Stimulated activated CD4-positive, alpha-beta T cell treated with anti-CD3 and anti-CD28 coated beads, TNF-alpha, amount 100 ng/mL, for 4 hours (primary cell): ENCODE measurements around the gene ACVR1.

ENCODE experiments used
- DNase-seq, 3 experiments: peaks; one replicate each; pipeline ENCODE4 v3.0.0-alpha.2; 2020; ENCODE audit warnings: low read depth in 3 of 3

ACVR1 gene

GRCh38 chr2:157856187-157856515 lies 20.0 kb downstream of the ACVR1 start:
- DNase-seq = no peak

- no peak for DNase-seq
These were observed 22.3 kb downstream of the ACVR1 start for GRCh38 chr2:157853820-157854219.

- DNase-seq = no peak
These were observed 22.9 kb downstream of the ACVR1 start for GRCh38 chr2:157853211-157853610.

- no peak for DNase-seq
These were observed 26.5 kb downstream of the ACVR1 start for GRCh38 chr2:157849591-157849990.

- DNase-seq = no peak
These were observed 27.9 kb downstream of the ACVR1 start for GRCh38 chr2:157848213-157848612.

GRCh38 chr2:157845081-157845480 lies 31.0 kb downstream of the ACVR1 start:
- DNase-seq = no peak

- DNase-seq = no peak
These were observed 32.2 kb downstream of the ACVR1 start for GRCh38 chr2:157843935-157844334.

- no peak for DNase-seq
These were observed 33.0 kb downstream of the ACVR1 start for GRCh38 chr2:157843081-157843480.

GRCh38 chr2:157842106-157842879 lies 33.8 kb downstream of the ACVR1 start:
- no peak for DNase-seq

GRCh38 chr2:157841485-157841884 lies 34.6 kb downstream of the ACVR1 start:
- DNase-seq = no peak

- no peak for DNase-seq
These were observed 35.5 kb downstream of the ACVR1 start for GRCh38 chr2:157840568-157841156.

GRCh38 chr2:157839822-157840221 lies 36.3 kb downstream of the ACVR1 start:
- no peak for DNase-seq

- DNase-seq = no peak
These were observed 36.8 kb downstream of the ACVR1 start for GRCh38 chr2:157839162-157839801.

- no peak for DNase-seq
These were observed 37.5 kb downstream of the ACVR1 start for GRCh38 chr2:157838442-157839161.

GRCh38 chr2:157837851-157838441 lies 38.2 kb downstream of the ACVR1 start:
- DNase-seq = no peak

GRCh38 chr2:157836531-157836930 lies 39.6 kb downstream of the ACVR1 start:
- no peak for DNase-seq

- no peak for DNase-seq
These were observed 40.7 kb downstream of the ACVR1 start for GRCh38 chr2:157835425-157835824.

GRCh38 chr2:157835006-157835405 lies 41.1 kb downstream of the ACVR1 start:
- DNase-seq = no peak

- DNase-seq = no peak
These were observed 42.4 kb downstream of the ACVR1 start for GRCh38 chr2:157833721-157834120.

GRCh38 chr2:157831573-157832315 lies 44.4 kb downstream of the ACVR1 start:
- DNase-seq = no peak
